Ishikawa (cell line): ENCODE data around the gene RHCG.

Source experiments
- CEBPB ChIP-seq: IDR thresholded peaks from 2 replicates; pipeline ENCODE4 v1.6.1; 2012
- CREB1 ChIP-seq: IDR thresholded peaks from 2 replicates; pipeline ENCODE4 v1.6.1; 2012; ENCODE audit warnings: low read depth
- EGR1 ChIP-seq: IDR thresholded peaks from 2 replicates; pipeline ENCODE4 v1.6.1; 2012
- EP300 ChIP-seq: IDR thresholded peaks from 2 replicates; pipeline ENCODE4 v1.6.1; 2012; ENCODE audit warnings: borderline replicate concordance
- FOXM1 ChIP-seq: IDR thresholded peaks from 2 replicates; pipeline ENCODE4 v1.6.1; 2012; ENCODE audit warnings: low read depth, borderline replicate concordance
- MAX ChIP-seq: IDR thresholded peaks from 2 replicates; pipeline ENCODE4 v1.6.1; 2012
- NFIC ChIP-seq: IDR thresholded peaks from 2 replicates; pipeline ENCODE4 v1.6.1; 2012
- RAD21 ChIP-seq: IDR thresholded peaks from 2 replicates; pipeline ENCODE4 v1.6.1; 2012; ENCODE audit warnings: low read depth
- REST ChIP-seq: IDR thresholded peaks from 2 replicates; pipeline ENCODE4 v1.6.1; 2012; ENCODE audit warnings: low read depth, mild to moderate bottlenecking
- TAF1 ChIP-seq: IDR thresholded peaks from 2 replicates; pipeline ENCODE4 v1.6.1; 2012; ENCODE audit warnings: low read depth, mild to moderate bottlenecking
- TCF12 ChIP-seq: IDR thresholded peaks from 2 replicates; pipeline ENCODE4 v1.6.1; 2012; ENCODE audit warnings: low read depth
- TEAD4 ChIP-seq: IDR thresholded peaks from 2 replicates; pipeline ENCODE4 v1.6.1; 2012
- YY1 ChIP-seq: IDR thresholded peaks from 2 replicates; pipeline ENCODE4 v1.6.1; 2012; ENCODE audit warnings: low read depth
- ZBTB7A ChIP-seq: IDR thresholded peaks from 2 replicates; pipeline ENCODE4 v1.6.1; 2012; ENCODE audit warnings: low read depth
- TF ChIP-seq, protein P1 (sequence below): IDR thresholded peaks from 2 replicates; pipeline ENCODE4 v1.6.1; 2012

RHCG gene

DNA sequence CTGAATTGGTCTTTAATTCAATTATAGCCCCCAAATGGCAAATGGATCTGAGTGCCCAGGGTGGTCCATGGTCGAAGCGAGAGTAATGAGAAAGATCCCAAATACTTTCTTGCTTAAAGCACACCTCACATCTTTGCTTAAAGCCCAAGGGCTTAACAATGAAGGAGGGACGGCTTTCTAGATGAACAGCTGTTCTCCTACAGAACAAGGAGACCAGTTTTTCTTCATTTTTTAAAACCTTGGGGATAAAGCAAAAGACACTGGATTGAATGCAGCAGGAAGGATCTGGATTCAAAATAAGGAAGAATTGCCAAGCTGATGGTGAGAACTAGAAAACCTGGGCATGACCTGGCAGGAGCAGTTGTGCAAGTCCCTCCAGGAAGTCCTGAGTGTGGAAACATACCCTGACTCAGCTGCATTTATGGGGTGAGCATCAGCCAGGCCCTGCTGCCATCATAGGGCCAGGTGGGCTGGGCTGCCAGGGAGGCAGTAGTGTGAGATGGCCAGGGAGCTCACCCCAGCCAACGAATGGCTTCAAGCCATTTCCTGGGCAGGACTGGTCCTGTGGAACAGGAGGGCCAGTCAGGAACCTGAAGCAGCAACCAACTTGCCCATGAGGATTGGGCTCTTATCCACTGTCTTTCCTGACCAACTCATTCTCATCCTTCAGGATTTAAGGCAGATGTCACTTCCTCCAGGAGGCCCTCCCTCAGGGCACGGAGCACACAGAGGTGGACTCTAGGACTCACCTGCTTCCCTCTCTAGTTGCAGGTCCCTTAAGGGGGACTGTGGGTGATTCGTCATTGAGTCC, 18.4 kb upstream of the RHCG start:
- TF ChIP-seq EGR1 = no peak

- TF ChIP-seq TEAD4 (no peak), CEBPB (no peak)
Observed at GRCh38 chr15:89514186-89514585, 17.8 kb upstream of the RHCG start.

GRCh38 chr15:89513284-89513683, 16.9 kb upstream of the RHCG start:
- TF ChIP-seq TAF1 (no peak), EP300 (no peak), RAD21 (no peak), TEAD4 (no peak), REST (no peak), ZBTB7A (no peak), NFIC (no peak), TCF12 (no peak), MAX (no peak), CEBPB (no peak), CREB1 (no peak), YY1 (no peak), FOXM1 (no peak), EGR1 (no peak)
- TF ChIP-seq, protein P1, sequence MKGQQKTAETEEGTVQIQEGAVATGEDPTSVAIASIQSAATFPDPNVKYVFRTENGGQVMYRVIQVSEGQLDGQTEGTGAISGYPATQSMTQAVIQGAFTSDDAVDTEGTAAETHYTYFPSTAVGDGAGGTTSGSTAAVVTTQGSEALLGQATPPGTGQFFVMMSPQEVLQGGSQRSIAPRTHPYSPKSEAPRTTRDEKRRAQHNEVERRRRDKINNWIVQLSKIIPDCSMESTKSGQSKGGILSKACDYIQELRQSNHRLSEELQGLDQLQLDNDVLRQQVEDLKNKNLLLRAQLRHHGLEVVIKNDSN = no peak

GRCh38 chr15:89512631-89513030, 16.2 kb upstream of the RHCG start:
- TF ChIP-seq TEAD4 = no peak
- no peak for TF ChIP-seq MAX
- no peak for TF ChIP-seq TAF1
- no peak for TF ChIP-seq CEBPB
- no peak for TF ChIP-seq CREB1
- TF ChIP-seq EGR1 = no peak
- TF ChIP-seq NFIC = no peak
- no peak for TF ChIP-seq TCF12
- TF ChIP-seq YY1 = no peak
- no peak for TF ChIP-seq EP300
- TF ChIP-seq FOXM1 = no peak
- no peak for TF ChIP-seq REST

- TF ChIP-seq NFIC (no peak), CREB1 (no peak), MAX (no peak), REST (no peak), RAD21 (no peak), YY1 (no peak), EP300 (no peak), EGR1 (no peak), CEBPB (no peak), TAF1 (no peak), ZBTB7A (no peak), TEAD4 (no peak), TCF12 (no peak), FOXM1 (no peak)
- TF ChIP-seq, protein P1 = no peak
Observed at GRCh38 chr15:89506026-89506686, 9.8 kb upstream of the RHCG start.
